ENCODE data around the gene RAD9A.
A peak's percentile ranks its signal among the peaks of the same experiment; 100 is the strongest.

The RAD9A gene

GRCh38 chr11:67441098-67441563 lies 49.3 kb downstream of the RAD9A start:
- no peak overlapping the region for H3K4me3 ChIP-seq (ENCODE audit: low read depth, low read length, poor library complexity, severe bottlenecking)
- H3K27me3 ChIP-seq (ENCODE audit: insufficient read depth, low read length) = no peaks in the 10 kb centered on the region
- peak overlapping the region; percentile 89 for H3K4me2 ChIP-seq (ENCODE audit: low read length)
- H4K20me1 ChIP-seq (ENCODE audit: insufficient read depth, low read length) = no peaks in the 10 kb centered on the region
- H3K36me3 ChIP-seq (ENCODE audit: insufficient read depth, low read length) = peaks cover 4% of the 10 kb centered on the region
- H2AFZ ChIP-seq (ENCODE audit: low read length) = no peak overlapping the region
- H3K9me3 ChIP-seq (ENCODE audit: low read length) = no peaks in the 10 kb centered on the region
- H3K4me1 ChIP-seq (ENCODE audit: insufficient read depth, low read length, severe bottlenecking) = peaks cover 94% of the 10 kb centered on the region
- no peak overlapping the region; the same call in 1 of the 2 replicates for H3K9ac ChIP-seq (ENCODE audit: low read length)
- H3K79me2 ChIP-seq (ENCODE audit: insufficient read depth, low read length) = no peaks in the 10 kb centered on the region
- H3K27ac ChIP-seq (ENCODE audit: low read depth, low read length, poor library complexity, severe bottlenecking) = peak overlapping the region; percentile 97
- H3K9me2 ChIP-seq (ENCODE audit: low read depth, low read length) = no peaks in the 10 kb centered on the region
- TF ChIP-seq CTCF (IDR thresholded peaks at IDR 0.05; ENCODE audit: low read length) = no peak
- no peak for TF ChIP-seq EZH2 (IDR thresholded peaks at IDR 0.05; ENCODE audit: borderline replicate concordance, low read length)
- peaks cover 9% of the 10 kb centered on the region; the same call in 1 of the 2 replicates for H3F3A ChIP-seq (ENCODE audit: insufficient read depth, low read length)

GRCh38 chr11:67441731-67442351 lies 50.1 kb downstream of the RAD9A start:
- Histone ChIP-seq H3K79me2 (ENCODE audit: insufficient read depth, low read length) (no peaks in the 10 kb centered on the region), H3K9me3 (ENCODE audit: low read length) (no peaks in the 10 kb centered on the region), H3K27ac (ENCODE audit: low read depth, low read length, poor library complexity, severe bottlenecking) (peak overlapping the region; percentile 97), H3K4me1 (ENCODE audit: insufficient read depth, low read length, severe bottlenecking) (peaks cover 94% of the 10 kb centered on the region), H3K27me3 (ENCODE audit: insufficient read depth, low read length) (no peaks in the 10 kb centered on the region), H3F3A (ENCODE audit: insufficient read depth, low read length) (peaks cover 9% of the 10 kb centered on the region; the same call in 1 of the 2 replicates), H4K20me1 (ENCODE audit: insufficient read depth, low read length) (no peaks in the 10 kb centered on the region), H2AFZ (ENCODE audit: low read length) (no peak overlapping the region), H3K9me2 (ENCODE audit: low read depth, low read length) (no peaks in the 10 kb centered on the region), H3K4me3 (ENCODE audit: low read depth, low read length, poor library complexity, severe bottlenecking) (peak overlapping the region; percentile 61), H3K4me2 (ENCODE audit: low read length) (peak overlapping the region; percentile 89; the same call in 1 of the 2 replicates), H3K36me3 (ENCODE audit: insufficient read depth, low read length) (peaks cover 3% of the 10 kb centered on the region; the same call in 1 of the 2 replicates), H3K9ac (ENCODE audit: low read length) (no peak overlapping the region; the same call in 1 of the 2 replicates)
- TF ChIP-seq EZH2 (IDR thresholded peaks at IDR 0.05; ENCODE audit: borderline replicate concordance, low read length) = no peak

GRCh38 chr11:67442504-67443404 lies 51.0 kb downstream of the RAD9A start:
- H2AFZ ChIP-seq (ENCODE audit: low read length) = no peak overlapping the region
- H3K36me3 ChIP-seq (ENCODE audit: insufficient read depth, low read length) = no peaks in the 10 kb centered on the region
- no peaks in the 10 kb centered on the region for H3K9me3 ChIP-seq (ENCODE audit: low read length)
- H3K4me2 ChIP-seq (ENCODE audit: low read length) = peak overlapping the region; percentile 89
- H3K4me1 ChIP-seq (ENCODE audit: insufficient read depth, low read length, severe bottlenecking) = peaks cover 96% of the 10 kb centered on the region
- TF ChIP-seq EZH2 (IDR thresholded peaks at IDR 0.05; ENCODE audit: borderline replicate concordance, low read length) (no peak), CTCF (IDR thresholded peaks at IDR 0.05; ENCODE audit: low read length) (no peak)
- no peaks in the 10 kb centered on the region for H3K79me2 ChIP-seq (ENCODE audit: insufficient read depth, low read length)
- peak overlapping the region; percentile 61 for H3K4me3 ChIP-seq (ENCODE audit: low read depth, low read length, poor library complexity, severe bottlenecking)
- peak overlapping the region; percentile 97 for H3K27ac ChIP-seq (ENCODE audit: low read depth, low read length, poor library complexity, severe bottlenecking)
- no peaks in the 10 kb centered on the region for H3K27me3 ChIP-seq (ENCODE audit: insufficient read depth, low read length)
- no peaks in the 10 kb centered on the region for H4K20me1 ChIP-seq (ENCODE audit: insufficient read depth, low read length)
- H3K9me2 ChIP-seq (ENCODE audit: low read depth, low read length) = no peaks in the 10 kb centered on the region
- peaks cover 9% of the 10 kb centered on the region; the same call in 1 of the 2 replicates for H3F3A ChIP-seq (ENCODE audit: insufficient read depth, low read length)
- peak overlapping the region; percentile 72 for H3K9ac ChIP-seq (ENCODE audit: low read length)

Data from OCI-LY1 (cell line).